Left renal pelvis (tissue), 4 donors: ENCODE measurements around the gene FGFR3. TPM values are rescaled to one million over a fixed set of nuclear protein-coding genes. Genes with fewer than 3 reads are reported as not detected.

Experiments used
- DNase-seq, 4 donors: peaks; one replicate each; pipeline ENCODE4 v3.0.0-alpha.2; 2013; ENCODE audit warnings: low read depth in 4 of 4, low spot score in 3 of 4
- polyA plus RNA-seq, 4 donors: library from polyadenylated mRNA; unstranded; fragments of 120-200 nt; gene quantifications; one replicate each; pipeline ENCODE4 v1.2.1, GENCODE V29; 2013; ENCODE audit not compliant: insufficient read length in 4 of 4

FGFR3 gene
- polyA plus RNA-seq, 4 donors, result 2.7 to 136 (median 75.1) TPM

DNA sequence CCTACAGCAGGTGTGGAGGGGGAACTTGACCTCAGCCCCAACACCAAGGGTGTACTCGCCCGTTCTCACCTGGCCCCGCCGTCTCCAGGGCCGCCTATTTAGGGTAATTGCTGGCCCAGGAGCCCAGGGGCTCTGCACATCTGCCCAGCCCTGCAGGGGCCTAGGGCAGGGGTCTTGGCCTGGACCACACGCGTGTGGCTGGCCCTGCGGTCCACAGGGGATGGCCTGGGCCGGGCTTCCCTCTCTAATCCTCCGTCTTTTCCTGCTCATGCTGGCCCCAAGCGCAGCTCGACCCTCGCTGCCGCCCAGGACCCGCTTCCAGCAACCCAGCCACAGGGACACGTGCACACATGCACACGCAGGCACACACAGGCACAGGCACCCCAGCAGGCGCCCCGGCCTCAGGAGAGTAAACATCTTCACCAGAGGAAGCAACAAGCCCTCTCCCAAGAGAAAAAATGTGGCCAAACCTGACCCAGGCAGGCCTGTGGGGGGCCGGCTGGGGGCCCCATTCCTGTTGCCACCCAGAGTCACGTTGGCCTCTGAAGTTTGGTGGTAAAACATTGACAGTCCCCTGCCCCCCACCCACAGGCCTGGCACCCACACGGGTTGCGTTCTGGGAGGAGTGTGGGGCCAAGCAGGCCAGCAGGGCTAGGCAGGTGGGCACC, 24.6 kb upstream of the FGFR3 start:
- DNase-seq, result no peak

DNA sequence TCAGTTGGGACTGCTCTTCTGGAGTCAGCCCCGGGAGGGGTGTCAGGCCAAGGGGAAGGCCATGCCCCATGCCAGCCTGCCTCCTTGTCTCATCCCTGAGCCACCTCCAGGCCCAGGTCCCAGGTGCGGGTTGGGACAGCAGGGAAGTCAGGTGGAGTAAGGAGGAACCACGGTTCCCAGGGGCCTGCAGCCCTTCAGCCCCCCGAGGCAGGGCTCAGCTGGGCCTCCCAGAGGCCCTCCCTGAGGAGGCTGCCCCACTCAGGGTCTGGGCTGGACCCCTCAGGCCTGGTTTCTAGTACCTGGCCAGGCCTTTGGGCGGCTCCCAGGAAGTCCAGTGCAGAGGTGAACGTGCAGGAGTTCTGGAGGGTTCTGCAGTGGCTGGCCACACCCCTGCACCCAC, 23.4 kb upstream of the FGFR3 start:
- DNase-seq, result no peak

DNA sequence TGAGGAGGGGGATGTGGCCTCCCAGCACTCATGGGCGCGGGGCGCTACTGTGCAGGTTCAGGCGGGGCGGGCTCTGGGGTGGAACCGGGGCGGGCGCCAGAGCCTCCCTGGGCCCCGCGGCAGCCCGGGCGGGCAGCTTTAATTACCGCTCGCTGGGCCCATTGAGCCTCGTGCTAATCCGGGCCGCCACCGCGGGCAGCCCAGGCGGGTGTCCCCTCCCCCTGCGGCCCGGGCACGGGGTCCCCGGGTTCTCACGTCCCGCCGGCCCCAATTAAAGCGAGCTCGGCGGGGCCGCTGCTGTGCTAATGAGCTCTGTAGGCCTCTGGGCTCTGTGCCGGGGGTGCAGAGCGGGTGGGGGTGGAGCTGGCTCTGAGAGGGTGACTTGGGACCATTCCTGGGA, 22.8 kb upstream of the FGFR3 start:
- no peak for DNase-seq

DNA sequence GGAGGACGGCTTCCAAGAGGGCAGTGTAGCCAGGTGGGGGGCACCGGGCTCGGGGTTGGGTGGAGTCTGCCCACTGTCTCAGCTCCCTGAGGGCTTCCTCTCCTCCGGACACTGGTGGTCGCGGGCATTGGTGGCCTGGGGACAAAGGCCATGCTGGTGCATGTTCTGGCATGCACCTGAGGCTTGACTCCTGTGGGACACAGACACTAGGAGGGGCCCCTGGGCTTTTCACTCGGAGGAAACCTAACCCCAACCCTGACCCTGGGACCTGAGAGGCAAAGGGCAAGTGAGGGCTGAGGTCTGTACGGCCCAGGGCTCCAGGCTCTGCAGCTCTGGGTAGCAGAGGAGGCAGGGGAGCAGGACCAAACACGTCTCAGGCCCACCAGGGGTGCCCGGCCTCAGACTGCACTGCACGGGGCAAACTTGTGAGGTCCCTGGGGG, 22.3 kb upstream of the FGFR3 start:
- no peak for DNase-seq

DNA sequence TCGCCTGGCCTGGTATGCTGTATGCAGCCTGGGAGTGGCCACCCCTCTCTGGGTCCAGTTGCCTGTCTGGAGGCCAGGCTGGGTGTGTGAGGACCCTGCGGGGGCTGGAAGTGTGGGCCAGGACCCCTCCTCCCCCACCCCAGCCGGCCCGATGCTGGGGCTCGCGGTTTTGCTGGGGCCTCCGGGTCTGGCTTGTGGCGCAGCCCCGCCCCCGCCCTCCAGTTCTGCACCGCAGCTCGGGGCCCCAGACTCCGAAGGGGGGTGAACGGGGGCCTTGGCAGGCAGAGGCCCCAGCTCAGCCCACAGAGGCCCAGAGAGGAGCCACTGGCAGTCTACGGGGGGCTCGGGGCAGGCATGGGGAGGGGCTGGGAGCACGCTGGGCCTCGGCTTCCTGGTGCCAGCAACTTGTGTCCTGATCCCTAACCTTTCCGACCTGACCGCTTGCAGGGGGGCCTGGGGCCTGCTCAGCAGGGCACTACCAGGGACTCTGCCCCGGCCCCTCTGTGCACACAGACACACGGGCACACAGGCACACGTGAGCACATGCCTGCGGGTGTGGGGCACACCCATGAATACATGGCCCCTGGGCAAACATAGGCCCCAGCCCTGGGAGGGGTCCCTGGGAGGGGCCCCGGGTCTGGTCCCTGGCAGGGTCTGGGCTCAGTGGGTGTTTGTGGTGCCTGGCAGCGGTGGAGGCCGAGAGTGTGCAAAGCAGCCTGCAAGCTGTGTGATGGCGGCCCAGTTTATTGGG, 21.4 kb upstream of the FGFR3 start:
- DNase-seq, result no peak

DNA sequence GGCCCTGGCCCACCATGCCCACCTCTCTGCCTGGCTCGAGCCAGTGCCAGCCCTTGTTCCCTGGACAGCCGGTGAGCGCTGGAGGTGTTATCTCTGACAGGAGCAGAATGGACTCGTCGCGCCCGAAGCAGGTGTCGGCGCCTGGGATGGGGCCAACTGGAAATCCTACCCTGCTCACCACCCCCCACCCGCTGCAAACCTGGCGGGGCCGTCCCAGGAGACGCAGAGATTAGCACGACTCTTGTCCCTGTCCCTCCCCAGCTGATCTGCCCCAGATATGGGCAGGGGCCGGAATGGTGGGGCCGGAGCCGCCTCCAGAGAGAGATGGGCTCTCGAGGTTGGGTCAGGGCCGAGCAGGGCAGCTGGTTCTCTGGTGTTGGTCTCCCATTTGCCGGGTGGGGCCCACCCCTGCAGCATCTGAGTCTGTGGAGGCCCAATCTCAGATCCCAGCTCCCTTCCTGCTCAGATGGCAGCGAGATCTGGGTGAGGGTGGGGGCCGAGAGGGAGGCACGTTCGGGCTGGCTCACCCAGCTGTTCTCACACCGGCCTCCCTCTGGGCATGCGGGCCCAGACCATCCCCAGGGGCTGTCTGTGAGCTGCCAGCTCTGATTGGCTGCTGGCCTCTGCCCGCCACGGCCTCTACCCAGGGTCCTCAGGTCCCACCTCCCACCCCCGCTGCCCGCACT, 20.1 kb upstream of the FGFR3 start:
- no peak for DNase-seq

DNA sequence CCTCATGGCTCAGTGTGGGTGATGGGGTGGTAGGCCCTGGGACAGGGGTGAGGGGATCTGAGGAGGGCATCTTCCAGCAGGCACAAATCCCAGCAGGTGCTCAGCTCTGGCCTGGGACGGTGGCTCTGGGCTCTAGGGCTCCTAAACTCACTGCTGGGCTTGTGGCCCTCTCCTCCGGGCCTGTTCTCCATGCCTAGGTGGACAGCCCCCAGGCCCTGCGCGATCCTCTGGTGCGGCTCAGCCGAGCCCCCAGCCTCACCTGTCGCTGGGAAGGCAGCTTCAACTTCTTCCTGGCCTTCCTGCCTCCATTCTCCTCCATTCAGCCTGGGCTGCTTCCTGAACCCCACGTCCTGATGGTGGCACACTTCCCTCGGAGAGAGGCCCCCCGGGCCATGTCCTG, 19.3 kb upstream of the FGFR3 start:
- no peak for DNase-seq

DNA sequence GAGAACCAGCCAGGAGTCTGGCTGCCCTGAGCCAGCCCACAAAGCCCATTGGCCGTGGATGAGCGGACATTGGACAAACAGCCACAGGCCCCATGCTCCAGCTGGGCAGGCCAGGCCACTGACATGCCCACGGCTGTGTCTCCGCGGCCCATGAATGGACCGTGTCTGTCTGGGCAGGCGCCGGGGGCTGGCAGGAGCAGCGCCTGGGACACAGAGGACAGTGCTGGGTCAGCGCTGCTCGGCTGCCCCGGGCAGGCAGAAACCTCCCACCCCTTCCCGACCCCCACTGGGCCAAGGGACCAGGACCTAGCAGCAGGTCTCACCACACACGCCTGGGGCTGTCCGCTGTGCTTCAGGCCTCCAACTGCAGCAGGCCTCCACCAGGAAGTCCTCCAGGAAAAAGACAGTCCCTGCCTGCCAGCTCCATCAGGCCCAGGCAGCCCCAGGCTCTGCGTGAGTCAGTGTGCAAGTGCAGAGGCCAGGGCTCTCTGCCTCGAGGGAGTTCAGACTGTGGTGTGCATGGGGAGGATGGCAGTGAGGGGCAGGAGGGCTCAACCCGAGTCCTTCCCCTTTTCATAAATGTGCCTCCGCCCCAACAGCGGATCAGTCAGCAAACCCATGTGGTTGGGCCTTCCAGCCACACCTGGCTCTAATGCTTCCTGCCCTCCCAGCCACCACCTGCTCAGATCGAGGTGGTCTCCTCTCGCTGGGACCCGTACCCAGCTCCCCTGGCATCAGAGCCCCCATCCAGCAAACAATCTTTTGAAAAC, 17.2 kb upstream of the FGFR3 start:
- no peak for DNase-seq

DNA sequence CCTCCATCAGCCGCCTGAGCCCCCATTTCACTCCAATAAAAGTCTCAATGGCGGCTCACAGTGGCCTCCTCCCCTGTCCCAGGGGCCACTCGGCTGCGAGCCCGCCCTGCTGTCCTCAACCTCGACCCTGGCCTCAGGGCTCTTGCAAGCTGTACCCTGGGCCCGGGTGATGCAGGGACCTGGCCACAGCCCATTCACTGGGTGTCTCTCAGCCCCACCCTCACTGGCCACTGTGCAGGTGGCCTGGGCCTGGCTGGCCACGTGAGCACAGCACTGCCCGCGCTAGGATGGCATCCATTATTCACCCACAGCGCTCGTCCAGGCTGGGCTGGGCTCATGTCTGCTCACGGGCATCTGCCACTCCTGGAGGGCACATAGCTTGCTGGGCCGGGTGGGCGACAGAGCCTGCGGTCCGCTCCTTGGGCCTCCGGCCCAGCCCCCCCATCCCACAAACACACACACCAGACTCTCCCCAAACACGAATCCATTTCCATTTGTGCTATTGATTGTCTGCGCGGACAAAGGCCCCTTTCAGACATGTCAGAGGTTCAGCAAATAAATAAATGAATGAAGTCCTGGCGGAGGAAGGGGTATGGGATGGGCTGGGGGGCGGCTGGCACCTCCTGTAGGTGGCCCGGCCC, 16.5 kb upstream of the FGFR3 start:
- DNase-seq, result no peak

DNA sequence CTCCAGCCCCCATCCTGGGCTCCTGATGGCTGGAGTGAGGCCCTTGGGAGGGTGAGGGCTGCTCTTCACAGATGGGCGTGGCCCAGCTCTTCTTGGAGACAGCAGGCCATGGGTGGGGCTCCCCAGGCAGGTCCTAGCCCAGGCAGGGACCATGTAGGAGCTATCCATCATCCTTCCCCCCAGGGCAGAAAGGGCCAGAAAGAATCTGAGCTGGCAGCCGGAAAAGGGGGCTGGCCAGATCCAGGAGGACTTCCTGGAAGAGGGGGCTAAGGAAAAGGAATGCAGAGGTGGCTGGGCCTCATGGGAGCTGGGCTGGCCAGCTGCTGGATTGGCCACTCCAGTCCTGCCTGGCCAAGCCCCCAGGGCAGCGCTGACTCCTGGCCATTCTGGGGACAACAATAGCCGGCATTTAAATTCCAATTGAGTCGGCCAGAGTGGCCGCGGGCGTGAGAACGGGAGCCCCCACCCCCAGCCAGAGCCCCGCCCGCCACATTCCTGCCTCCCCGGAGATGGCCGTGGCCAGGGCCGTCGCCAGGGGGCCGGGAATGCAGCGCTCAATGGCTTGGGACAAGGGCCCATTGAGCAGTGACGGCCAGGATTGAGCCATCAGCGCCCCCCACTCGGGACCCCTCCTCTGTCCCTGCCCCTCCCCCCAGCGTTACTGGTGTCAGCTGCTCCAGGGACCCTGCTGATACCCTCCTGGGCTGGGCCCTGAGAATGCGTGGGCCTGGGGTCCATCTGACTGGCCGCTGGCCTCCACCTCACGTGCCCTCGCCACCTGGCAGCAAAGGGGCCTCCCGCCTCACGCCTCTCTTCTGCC, 15.1 kb upstream of the FGFR3 start:
- DNase-seq, result no peak

DNA sequence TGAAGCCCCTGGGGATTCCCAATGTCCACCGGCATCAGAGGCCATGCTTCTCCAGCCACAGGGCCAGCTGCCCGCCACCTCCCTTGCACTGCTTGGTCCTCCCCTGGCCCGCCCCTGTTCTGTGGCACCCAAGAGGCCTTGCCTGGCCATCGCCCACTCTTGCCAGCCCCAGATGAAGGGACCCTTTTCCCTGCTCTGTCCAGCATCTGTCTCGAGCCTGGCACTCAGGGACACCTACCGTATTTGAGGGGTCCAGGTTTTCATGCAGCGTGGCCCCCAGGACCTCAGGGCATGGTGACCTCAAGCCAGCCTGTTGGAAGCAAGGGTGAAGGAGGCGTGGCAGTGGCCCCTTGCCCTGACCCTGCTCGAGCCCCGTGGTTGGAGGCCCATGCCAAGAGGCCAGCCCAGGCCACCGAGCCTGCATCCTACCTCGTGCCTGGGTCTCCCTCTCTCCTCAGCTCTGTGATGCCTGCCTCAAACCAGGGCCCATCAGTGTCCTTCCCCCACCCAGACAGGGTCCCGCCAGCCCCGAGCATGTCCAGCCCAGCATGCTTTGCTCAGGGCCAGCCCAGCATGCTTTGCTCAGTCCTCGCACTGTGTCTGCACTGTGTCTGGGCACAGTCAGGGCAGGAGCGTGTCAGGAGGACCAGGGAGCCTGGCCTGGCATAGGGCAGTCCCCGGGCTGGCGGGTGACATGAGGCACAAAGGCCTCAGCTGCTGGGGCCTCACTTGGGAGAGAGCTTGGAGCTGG, 14.3 kb upstream of the FGFR3 start:
- DNase-seq, result no peak

DNA sequence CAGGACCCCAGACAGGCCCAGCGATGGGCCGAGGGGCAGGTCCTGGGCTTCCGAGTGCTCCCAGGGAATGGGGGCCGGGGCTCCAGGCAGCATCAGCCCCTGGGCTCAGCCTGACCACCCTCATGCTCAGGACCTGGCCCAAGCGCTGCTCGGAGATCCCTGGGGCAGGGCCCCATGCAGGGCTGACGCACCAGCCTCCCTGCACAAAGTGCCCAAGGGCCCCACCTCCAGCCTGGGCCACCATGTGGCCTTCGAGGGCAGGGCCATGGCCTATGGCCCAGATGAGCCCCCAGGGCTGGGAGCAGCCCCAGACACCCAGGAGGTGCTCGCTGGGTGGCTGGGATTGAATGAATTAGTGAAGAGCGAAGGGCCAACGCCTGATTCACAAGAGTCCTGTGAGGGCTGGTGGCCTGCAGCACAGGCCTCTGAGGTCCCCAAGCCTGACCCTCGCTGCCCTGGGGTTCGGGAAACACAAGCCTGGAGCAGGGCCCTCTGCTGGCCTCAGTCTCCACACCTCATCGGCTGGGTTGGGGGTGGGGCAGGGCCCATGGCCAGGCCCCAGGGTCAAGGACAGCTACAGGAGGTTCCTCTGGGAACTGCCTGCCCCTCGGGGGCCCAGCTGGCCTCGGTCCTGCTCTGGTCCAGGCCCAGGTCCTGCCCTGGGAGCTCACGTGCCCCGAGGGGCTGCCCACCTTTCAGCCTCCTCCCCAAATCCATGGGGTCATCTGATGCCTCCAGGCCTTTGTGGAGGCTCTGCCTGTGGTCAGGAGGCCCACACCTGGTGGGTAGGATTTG, 13.3 kb upstream of the FGFR3 start:
- DNase-seq, result no peak

DNA sequence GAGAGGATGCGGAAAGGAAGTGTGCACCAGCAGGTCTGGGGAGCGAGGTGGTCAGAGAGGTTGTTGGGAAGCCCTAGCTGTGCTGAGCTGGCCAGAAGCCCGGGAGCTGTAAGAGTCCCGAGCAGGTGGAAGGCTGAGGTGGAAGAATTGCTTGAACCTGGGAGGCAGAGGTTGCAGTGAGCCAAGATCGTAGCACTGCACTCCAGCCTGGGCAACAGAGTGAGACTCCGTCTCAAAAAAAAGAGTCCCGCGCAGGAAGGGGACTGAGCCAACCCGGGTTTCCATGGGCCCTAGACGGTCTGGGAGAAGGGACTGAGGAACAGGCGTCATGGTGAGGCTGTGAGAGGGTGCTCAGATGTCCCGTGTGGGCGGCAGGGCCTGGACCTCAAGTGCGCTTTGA, 12.7 kb upstream of the FGFR3 start:
- no peak for DNase-seq

DNA sequence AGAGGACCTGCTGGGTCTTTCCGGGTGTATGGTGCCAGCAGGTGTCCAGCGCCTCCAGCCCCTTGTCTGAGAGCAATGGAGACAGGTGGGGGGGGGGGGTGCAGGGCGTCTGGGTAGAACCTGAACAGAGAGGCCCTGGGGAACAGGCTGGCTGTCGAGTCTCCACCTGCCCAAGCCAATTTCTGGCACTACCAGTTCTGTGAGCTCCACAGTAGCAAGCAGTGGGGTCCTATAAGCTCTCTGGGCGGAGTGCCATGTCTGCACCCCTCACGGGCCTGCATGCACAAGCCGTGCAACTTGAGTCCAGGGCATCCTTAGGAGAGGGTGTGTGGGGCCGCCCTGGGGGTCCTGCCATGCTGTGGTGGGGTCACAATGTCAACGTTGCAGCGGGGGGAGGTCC, 10.1 kb upstream of the FGFR3 start:
- no peak for DNase-seq

DNA sequence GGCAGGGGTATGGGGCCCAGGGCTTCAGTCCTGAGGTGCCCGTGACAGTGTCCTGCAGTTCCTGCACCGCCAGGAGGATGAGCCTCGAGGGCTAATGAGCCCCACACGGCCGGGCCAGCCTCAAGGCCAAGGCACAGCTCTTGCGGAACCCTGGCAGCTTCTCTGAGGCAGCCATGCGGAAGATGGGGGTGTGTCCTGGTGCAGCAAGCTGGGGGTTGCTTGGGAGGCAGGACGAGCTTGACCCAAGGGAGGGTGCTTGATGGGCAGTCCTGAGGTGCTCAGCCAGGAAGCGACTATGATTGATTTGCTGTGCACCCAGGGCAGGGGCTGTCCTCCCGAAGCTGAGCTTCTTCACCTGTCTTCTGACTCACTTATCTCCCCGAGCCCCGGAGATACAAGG, 9.1 kb upstream of the FGFR3 start:
- no peak for DNase-seq

DNA sequence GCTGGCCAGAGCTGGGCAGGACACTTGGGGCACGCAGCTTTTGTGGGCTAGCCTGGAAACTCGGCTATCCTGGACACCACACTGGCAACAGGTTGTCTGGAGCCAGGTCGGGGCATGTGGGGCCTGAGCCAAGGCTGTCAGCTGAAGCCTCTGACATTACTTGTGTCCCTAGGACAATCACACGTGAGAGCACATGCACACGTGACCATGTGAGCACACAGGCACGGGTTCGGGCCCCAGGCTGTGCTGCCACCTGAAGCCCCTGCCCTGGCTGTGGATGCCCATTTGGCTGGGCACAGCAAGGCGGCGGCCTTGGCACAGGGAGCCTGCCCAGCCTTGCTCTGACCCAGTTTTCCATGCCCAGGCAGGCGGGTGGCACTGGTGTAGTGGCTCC, 8.7 kb upstream of the FGFR3 start:
- DNase-seq, result no peak

DNA sequence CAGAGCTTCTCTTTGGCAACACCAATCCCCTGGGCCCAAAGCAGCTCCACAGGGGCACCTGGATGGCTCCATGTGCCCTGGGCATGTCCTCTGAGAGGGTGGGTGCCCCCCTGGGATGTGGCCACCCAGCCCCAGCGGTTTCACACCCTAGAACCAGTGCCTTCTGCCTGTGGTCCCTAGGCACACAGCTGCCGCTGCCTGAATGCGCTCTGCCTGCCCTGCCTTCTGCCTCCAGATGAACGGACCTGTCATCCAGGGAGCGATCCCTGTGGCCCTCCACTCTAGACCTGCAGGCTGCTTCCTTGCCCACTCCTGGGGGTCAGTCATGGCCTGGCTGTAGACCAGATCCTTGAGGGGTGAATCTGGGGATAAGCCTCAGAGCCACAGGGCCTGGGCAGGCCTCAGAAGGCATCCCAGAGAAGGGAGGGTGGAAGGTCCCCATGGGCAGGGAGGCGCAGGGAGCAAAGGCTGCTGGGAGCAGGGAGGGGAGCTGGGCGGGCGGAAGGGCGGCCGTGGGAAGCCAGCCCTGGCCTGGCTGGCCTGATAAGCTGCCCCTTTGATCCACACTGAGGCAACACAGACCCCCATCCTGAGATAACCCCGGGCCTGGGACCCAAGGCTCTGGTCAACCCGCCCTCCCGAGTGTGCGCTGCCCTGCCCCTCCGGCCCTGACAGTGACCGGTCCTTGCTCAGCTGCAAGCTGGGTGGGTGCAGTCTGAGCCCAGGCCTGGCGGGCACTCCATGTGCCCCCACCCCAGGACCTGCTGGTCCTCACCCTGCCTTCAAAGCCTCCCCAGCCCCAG, 8.1 kb upstream of the FGFR3 start:
- DNase-seq, result no peak
